ENCODE results near the gene MYO7B. TPM values are rescaled to one million over a fixed set of nuclear protein-coding genes. Genes with fewer than 3 reads are reported as not detected.

Gene MYO7B
- total RNA-seq, 4 donors from 2014 or later, result 0.27 to 0.77 (median 0.54) TPM; not detected in 1

- Histone ChIP-seq H3K36me3 (peaks cover 11 to 71% of the 10 kb centered on the region in 2 donors), H3K9me3 (no peaks in the 10 kb centered on the region), H3K4me1 (peaks cover 8 to 27% (median 13%) of the 10 kb centered on the region in 3 donors), H3K4me3 (no peak overlapping the region), H3K27ac (no peak overlapping the region), H3K27me3 (no peaks in the 10 kb centered on the region)
- WGBS, 2 donors (ENCODE audit: low coverage in 1 of 2), result 87 to 91% methylated on average over 1 to 2 of the region's 2 CpGs
- TF ChIP-seq POLR2A (IDR thresholded peaks at IDR 0.05) (no peak), EP300 (IDR thresholded peaks at IDR 0.05) (no peak), CTCF (IDR thresholded peaks at IDR 0.05) (no peak), POLR2AphosphoS5 (IDR thresholded peaks at IDR 0.05) (no peak)
- ATAC-seq, result no peak
Measured at GRCh38 chr2:127503491-127503890, 32.0 kb upstream of the MYO7B start.

GRCh38 chr2:127504552-127505430 is 30.7 kb upstream of the MYO7B start:
- no peak for ATAC-seq
- peaks cover 11 to 58% of the 10 kb centered on the region in 2 donors for H3K36me3 ChIP-seq
- no peaks in the 10 kb centered on the region for H3K27me3 ChIP-seq
- TF ChIP-seq EP300 (IDR thresholded peaks at IDR 0.05) (no peak), POLR2A (IDR thresholded peaks at IDR 0.05) (no peak), POLR2AphosphoS5 (IDR thresholded peaks at IDR 0.05) (no peak), CTCF (IDR thresholded peaks at IDR 0.05) (no peak)
- WGBS, 2 donors (ENCODE audit: low coverage in 1 of 2), result 81 to 88% methylated on average over 5 to 8 of the region's 11 CpGs
- no peak overlapping the region for H3K27ac ChIP-seq
- peaks cover 12 to 38% (median 17%) of the 10 kb centered on the region in 3 donors for H3K4me1 ChIP-seq
- no peak overlapping the region for H3K4me3 ChIP-seq
- H3K9me3 ChIP-seq, result no peaks in the 10 kb centered on the region

DNA sequence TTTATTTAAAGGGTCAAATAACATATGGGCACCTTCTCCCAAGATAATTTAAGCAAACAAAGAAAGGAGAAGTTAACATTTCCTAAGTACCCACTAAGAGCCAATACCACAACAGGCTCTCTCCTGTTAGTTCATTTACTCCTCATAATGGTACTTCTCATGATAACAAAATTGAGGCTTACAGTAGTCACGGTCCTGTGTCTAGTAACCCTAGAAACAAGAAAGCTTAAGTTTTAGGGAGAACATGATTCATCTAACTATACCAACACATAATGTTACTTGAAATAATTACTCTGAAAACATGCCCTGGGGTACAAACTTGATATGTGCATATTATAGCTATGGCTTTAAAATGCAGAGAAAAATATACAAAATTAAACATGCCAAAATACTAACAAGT is 29.0 kb upstream of the MYO7B start:
- H3K4me3 ChIP-seq, result no peak overlapping the region
- no peaks in the 10 kb centered on the region for H3K27me3 ChIP-seq
- peaks cover 12 to 50% (median 17%) of the 10 kb centered on the region in 3 donors for H3K4me1 ChIP-seq
- H3K36me3 ChIP-seq, result peaks cover 11 to 40% of the 10 kb centered on the region in 2 donors
- ATAC-seq, result no peak
- whole genome bisulfite sequencing, 2 donors (ENCODE audit: low coverage in 1 of 2), result 22 to 91% methylated on average over 1 of the region's 1 CpG
- TF ChIP-seq POLR2AphosphoS5 (IDR thresholded peaks at IDR 0.05), result no peak
- peak overlapping the region in 1 of 4 donors; percentile 75 for H3K27ac ChIP-seq
- H3K9me3 ChIP-seq, result no peaks in the 10 kb centered on the region

- 43 to 59% methylated on average over 4 of the region's 4 CpGs for WGBS, 2 donors (ENCODE audit: low coverage in 1 of 2)
- H3K27ac ChIP-seq, result peak overlapping the region; percentile 62 to 76 (median 73)
- H3K4me1 ChIP-seq, result peaks cover 12 to 66% (median 17%) of the 10 kb centered on the region in 3 donors
- no peaks in the 10 kb centered on the region for H3K27me3 ChIP-seq
- H3K9me3 ChIP-seq, result no peaks in the 10 kb centered on the region
- ATAC-seq, result peak; percentile 8
- TF ChIP-seq POLR2A (IDR thresholded peaks at IDR 0.05) (no peak), EP300 (IDR thresholded peaks at IDR 0.05) (no peak), CTCF (IDR thresholded peaks at IDR 0.05) (no peak), POLR2AphosphoS5 (IDR thresholded peaks at IDR 0.05) (no peak)
- peaks cover 7 to 24% of the 10 kb centered on the region in 2 donors for H3K36me3 ChIP-seq
- H3K4me3 ChIP-seq, result no peak overlapping the region
Measured at GRCh38 chr2:127508023-127508630, 27.4 kb upstream of the MYO7B start.

GRCh38 chr2:127508631-127509034 is 26.9 kb upstream of the MYO7B start:
- H3K4me3 ChIP-seq, result no peak overlapping the region
- H3K4me1 ChIP-seq, result peaks cover 12 to 71% (median 17%) of the 10 kb centered on the region in 3 donors
- H3K27me3 ChIP-seq, result no peaks in the 10 kb centered on the region
- peak; percentile 91 for ATAC-seq
- H3K36me3 ChIP-seq, result peaks cover 5 to 19% of the 10 kb centered on the region in 2 donors
- no peak for TF ChIP-seq CTCF (IDR thresholded peaks at IDR 0.05)
- TF ChIP-seq POLR2AphosphoS5 (IDR thresholded peaks at IDR 0.05), result peak; percentile 80
- H3K9me3 ChIP-seq, result no peaks in the 10 kb centered on the region
- peak overlapping the region; percentile 62 to 76 (median 73) for H3K27ac ChIP-seq
- WGBS, 2 donors (ENCODE audit: low coverage in 1 of 2), result 4 to 8% methylated on average over 3 of the region's 3 CpGs

Measured in gastroesophageal sphincter (tissue), 4 donors.